GM11168 (cell line): ENCODE measurements around the gene DRD3.

Experiments used
- in situ Hi-C: fragments of 300-500 bp; cut with MboI; formaldehyde crosslinking; loops from one replicate; pipeline ENCODE4 v1.12.0; 2022; ENCODE audit warnings: low sequenced_read_pairs; ENCODE audit not compliant: unreplicated experiment

DRD3 gene

DNA sequence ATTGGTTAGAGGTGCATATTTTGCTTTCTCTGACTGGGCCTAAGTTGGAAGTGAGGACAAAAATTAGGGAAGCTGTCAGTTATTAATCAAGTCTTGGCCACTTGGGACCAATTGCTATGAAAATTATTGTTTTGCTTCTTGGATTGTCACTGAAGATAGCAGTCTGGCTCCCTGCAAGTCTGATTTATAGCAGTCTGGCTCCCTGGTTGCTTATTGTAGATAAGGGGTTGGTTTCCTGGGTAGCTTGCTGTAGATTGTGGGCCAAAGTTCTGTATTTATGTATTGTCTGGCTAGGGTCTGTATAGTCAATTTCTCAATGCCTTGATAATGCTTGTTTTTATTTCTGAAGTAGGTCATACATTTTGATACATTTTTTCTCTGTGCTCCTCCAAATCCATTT is 13.3 kb upstream of the DRD3 start:
- in situ Hi-C loops, result no loop called here

- in situ Hi-C loops, result no loop called here
Observed at GRCh38 chr3:114186501-114186900, 7.6 kb upstream of the DRD3 start.

DNA sequence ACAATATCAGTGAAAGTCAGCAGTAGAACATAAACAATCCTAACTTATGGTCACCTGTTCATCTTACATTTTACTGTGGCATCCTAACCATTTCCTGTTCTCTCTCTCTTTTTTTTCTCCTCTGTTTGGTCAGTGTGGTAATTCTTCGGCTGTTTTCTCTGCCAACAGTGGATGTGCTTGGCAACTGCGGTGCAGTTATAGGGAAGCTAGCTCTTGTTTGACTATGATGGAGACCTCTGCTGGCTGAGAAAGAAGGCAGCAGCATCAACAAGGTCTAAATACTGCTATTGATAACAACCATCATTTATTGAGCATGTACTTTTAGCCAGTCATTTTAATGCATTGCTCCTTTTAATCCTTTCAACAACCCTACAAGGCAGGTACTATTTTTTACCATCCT is 723 bp upstream of the DRD3 start:
- in situ Hi-C loops, result no loop called here

- in situ Hi-C loops, result no loop called here
Observed at GRCh38 chr3:114176890-114177289, 2.0 kb downstream of the DRD3 start.

GRCh38 chr3:114176487-114176886 is 2.4 kb downstream of the DRD3 start:
- in situ Hi-C loops, result no loop called here

DNA sequence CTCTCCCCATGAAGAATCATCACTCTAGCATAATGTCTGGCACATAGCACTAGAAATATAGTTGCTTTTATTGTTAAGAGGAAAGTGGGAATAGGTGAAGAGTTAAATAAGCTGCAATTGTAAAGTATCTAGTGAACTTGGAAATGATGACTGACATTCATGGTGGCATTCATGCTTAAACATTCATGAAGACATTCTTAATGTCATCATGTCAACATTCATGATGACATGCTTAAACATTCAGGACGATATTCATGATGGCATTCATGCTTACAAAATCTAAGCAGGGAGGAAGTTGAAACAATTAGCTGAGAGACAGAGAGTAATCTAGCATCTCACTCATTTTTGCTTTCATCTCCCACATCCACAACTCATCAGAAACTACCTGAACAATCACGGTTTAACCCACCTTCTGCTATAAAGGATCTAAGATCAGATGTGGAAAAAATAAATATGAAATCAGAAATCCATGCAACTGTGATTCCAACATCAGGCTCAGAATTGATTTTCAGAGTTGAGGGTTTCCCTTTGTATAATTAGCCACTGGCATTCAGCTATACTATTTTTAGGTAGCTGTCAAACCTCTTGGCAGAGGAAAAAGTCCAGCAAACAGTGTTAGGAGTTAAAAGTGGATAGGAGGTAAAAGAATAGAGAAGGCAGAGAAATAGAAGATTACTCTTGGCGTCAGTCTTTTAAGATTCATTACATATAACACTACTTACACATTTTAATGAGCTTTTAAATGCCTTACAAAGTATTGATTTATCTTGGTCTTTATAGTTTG is 3.5 kb downstream of the DRD3 start:
- in situ Hi-C loops, result no loop called here

- in situ Hi-C loops, result no loop called here
Observed at GRCh38 chr3:114171677-114172076, 7.2 kb downstream of the DRD3 start.

DNA sequence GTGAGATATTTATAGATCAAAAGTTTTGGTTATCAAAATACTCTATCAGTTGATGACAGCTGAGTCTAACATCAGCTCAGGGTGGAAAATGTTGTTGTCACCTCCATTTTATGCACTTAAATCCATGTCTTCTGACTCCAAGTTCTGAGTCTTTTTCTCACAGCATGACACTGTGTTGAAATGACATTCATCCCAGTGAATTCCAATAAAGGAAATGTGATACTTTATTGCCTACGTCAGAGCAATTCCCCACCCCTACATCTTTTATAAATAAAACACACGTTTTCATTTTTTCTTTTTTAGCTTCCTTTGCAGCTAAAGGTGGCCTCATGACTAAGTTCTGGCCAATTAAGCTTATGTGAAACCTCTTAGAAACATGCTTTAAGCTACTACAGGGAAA is 10.7 kb downstream of the DRD3 start:
- in situ Hi-C loops, result no loop called here

GRCh38 chr3:114157321-114157720 is 21.5 kb downstream of the DRD3 start:
- in situ Hi-C loops, result no loop called here

DNA sequence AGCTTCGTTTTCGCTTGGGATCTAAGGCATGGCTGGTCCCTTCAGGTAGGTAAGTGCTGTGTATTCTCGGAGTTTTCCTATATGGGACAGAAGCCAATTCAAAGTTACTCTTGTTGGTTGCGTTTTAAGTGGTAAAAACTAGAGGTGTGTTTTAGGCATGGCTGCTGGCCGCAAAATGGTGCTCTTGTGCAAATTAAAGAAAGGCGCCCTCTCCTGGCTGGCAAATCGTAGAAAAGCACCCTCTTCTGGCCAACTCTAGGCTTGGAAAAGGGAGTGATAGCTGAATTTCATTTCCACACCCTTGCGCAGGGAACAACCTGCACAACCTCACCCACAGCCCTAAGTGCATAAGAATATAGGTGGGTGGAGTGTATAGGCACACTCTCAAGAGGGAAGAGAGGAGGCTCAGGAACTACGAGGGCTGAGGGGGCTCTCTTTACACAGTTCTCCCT is 23.5 kb downstream of the DRD3 start:
- in situ Hi-C loops, result no loop called here

GRCh38 chr3:114154321-114154821 is 24.5 kb downstream of the DRD3 start:
- in situ Hi-C loops, result no loop called here

DNA sequence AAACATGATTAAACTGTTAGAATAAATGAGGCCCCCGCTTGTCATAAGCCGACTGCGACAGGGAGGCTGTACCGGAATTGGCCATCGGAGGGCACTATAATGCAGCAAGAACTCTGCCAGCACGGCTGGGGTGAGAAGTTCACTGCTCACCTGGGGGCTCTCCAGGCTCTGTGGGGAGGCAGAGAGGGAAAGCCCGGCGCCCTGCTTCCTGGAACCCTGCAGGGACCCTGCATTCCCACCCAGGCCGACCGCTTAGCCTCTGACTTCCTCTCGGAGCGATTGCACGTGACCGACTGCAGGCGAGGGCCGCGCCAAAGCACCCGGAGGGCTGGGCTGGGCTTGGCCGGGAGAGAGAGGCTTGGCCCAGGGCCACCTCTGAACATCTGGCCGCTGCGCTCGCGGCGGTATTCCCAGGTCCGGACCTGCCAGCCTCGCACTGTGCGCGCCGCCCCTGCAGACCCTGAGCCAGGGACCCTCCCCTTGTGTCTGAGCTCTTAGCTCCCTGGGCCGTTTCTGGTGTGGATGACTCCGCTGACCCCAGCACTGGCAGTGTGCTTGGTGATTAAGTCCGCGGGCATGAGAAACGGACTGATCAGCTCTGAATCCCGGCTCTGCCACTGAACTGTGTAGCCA is 26.2 kb downstream of the DRD3 start:
- in situ Hi-C loops, result no loop called here

DNA sequence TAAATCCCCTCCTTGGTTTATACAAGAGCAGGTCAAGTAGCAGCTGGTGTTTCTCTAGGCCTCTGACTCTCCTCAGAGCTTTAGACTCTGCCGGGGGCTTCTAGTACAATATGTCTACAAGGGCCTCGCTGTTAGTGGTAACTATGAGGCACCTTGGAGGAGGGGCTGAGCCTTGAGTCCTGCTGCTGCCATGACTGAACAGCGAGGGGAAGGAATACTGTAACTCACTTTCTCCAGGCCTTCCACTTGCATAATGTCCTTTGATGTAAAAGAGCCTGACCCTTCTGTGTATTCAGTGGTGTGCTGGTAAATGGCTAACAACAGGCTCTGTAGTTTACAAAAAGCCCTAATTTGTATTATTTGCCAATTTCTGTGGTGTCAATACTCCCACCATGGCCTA is 27.8 kb downstream of the DRD3 start:
- in situ Hi-C loops, result no loop called here

- in situ Hi-C loops, result no loop called here
Observed at GRCh38 chr3:114147251-114147650, 31.6 kb downstream of the DRD3 start.

DNA sequence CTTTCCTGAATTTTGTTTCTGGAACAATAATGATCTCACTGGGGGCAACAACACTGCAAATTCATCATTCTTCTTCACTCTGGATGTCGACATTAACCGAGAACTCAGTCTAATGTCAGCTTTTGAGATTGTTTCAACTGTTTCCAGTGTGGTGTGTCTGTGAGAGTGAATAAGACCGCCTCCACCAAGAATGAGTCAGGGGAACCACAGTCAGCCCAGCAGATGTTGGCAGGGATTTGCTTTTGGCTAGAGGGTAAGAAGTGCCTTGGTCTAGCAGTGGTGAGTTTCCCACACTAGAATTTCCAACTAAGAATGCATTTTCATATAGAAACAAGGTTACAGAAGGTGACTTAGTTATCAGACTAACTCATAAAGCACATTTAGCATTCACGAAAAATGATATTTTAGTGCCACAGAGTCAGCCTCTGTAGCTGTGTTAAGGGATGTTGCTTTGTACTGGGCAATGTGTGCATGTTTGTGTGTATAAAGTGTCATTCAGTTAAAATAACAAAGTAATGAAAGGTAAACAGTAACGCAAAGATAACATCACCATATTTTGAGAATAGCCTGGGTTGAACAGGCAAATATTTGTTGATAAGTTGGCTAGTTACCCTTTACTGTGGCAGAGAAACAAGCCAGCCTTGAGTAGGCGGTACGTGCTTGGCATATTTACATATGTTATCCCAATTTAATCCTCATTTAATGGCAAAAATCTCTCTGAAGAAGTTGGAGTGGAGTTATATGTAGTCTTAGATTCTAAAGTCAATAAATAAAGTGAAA is 33.8 kb downstream of the DRD3 start:
- in situ Hi-C loops, result no loop called here

- in situ Hi-C loops, result no loop called here
Observed at GRCh38 chr3:114143817-114144216, 35.0 kb downstream of the DRD3 start.

GRCh38 chr3:114139836-114140235 is 39.0 kb downstream of the DRD3 start:
- in situ Hi-C loops, result no loop called here

DNA sequence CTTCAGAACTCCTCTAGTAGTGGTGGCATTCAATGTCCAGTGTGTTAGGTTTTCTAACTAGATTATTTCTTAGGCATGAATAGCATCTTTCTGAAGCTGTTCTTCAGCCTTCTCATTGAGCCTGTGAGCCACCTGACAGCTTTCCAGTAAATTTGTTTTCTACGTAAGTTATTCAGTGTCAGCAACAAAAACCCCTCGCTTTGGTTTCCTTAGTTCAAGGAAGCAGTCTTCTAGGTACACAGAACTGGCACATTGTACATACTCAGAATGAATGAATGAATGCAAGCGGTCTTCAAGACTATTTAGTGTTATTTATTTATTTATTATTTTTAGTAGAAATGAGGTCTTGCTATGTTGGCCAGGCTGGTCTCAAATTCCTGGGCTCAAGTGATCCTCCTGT is 44.9 kb downstream of the DRD3 start:
- in situ Hi-C loops, result no loop called here

- in situ Hi-C loops, result no loop called here
Observed at GRCh38 chr3:114132500-114132899, 46.4 kb downstream of the DRD3 start.

- in situ Hi-C loops, result no loop called here
Observed at GRCh38 chr3:114128826-114129225, 50.0 kb downstream of the DRD3 start.

- in situ Hi-C loops, result no loop called here
Observed at GRCh38 chr3:114128231-114128630, 50.6 kb downstream of the DRD3 start.
